GM18498 (cell line): ENCODE results near the gene E2F6.

ENCODE experiments used
- ATAC-seq: cut with Tn5 transposase; IDR thresholded peaks from one replicate; pipeline ENCODE4 v1.9.1; 2021; ENCODE audit warnings: mild to moderate bottlenecking, moderate library complexity; ENCODE audit not compliant: unreplicated experiment

The E2F6 gene

DNA sequence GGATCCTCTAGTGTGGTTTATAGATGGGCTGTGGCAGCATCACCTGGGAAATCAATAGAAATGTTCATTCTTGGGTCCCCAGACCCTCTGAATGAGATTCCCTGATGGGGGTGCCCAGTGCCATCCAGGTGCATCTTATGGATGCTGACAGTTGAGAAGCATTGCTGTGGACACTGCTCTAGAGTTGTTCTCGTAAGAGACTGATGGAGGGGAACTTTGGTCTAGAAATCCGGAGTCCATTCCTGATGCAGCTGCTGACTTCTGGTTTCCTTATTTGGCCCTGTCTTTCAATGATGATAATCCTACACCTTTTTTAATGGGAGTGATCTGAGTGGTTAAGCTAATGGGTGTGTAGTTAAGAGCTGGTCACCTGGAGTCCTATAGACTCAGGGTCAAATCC, 28.3 kb upstream of the E2F6 start:
- no peak for ATAC-seq

DNA sequence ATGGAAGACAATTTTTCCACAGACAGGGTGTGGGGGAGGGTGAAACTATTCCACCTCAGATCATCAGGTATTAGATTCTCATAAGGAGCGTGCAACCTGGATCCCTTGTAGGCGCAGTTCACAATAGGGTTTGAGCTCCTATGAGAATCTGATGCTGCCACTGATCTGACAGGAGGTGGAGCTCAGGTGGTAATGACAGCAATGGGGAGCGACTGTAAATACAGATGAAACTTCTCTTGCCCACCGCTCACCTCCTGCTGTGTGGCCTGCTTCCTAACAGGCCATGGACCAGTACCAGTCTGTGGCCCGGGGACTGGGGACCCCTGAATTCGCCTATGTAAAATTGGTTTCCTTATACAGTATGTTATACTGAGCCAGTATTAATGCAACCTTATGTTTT, 27.3 kb upstream of the E2F6 start:
- no peak for ATAC-seq

- ATAC-seq, result no peak
These were observed 26.8 kb upstream of the E2F6 start for GRCh38 chr2:11492720-11493119.

- no peak for ATAC-seq
These were observed 26.3 kb upstream of the E2F6 start for GRCh38 chr2:11492244-11492643.

GRCh38 chr2:11491348-11491933, 25.5 kb upstream of the E2F6 start:
- ATAC-seq, result no peak

DNA sequence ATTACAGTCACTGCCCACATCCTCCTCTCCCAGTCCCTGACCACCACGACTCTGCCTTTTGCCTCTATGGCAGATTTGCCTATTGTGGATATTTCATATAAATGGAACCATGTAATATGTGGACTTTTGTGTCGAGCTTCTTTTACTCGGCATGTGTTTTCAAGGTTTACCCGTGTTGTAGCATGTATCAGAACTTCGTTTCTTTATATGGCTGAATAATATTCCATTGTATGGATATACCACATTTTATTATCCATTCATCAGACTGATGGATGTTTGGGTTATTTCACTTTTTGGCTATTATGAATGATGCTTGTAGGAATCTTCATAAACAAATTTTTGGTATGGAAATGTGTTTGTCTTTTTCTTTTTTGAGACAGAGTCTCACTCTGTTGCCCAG, 24.2 kb upstream of the E2F6 start:
- ATAC-seq, result no peak

DNA sequence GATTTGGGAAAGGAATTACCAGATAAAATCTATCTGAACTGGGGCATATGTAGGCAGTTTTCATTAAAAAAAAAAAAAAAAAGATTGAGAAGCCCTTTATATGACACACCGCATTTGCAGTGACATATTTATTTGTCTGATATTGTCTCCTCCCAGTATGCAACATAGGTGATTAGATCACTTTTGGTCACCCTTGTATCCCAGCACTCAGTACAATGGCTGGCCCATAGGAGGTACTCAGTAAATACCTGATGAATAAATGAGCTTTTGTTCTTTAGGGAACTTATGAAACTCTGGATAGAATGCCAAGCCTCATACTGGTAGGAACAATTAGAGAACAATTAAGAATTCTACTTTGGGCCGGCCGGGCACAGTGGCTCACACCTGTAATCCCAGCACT, 22.8 kb upstream of the E2F6 start:
- ATAC-seq, result no peak

GRCh38 chr2:11483806-11484617, 18.1 kb upstream of the E2F6 start:
- no peak for ATAC-seq

DNA sequence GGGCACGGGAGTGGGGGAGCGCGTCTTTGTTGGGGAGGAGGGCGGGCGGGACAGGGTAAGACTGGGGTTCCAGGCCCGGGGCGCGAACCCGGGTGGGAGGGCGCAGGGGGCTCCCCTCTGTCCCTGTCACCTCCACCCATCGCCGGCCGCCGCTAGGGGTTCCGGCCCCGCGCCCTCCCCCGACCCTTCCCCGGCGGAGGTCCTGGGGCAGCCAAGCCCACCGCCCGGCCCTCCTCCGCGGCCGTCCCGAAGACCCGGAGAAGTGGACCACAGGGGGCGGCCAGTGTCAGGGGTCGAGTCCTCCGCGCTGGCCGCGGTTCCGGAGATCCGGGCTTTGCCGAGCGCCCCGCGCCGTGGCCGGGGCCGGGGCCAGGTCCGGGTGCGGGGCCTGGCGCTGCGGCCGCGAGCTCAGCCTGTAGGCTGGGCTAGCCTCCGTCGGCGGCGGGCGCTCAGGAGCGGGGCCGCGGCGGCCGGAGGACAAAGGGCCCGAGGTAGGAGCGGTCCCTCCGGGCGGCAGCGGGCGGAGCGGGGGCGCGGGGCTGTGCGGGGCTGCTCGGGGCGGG, 16.6 kb upstream of the E2F6 start:
- no peak for ATAC-seq

DNA sequence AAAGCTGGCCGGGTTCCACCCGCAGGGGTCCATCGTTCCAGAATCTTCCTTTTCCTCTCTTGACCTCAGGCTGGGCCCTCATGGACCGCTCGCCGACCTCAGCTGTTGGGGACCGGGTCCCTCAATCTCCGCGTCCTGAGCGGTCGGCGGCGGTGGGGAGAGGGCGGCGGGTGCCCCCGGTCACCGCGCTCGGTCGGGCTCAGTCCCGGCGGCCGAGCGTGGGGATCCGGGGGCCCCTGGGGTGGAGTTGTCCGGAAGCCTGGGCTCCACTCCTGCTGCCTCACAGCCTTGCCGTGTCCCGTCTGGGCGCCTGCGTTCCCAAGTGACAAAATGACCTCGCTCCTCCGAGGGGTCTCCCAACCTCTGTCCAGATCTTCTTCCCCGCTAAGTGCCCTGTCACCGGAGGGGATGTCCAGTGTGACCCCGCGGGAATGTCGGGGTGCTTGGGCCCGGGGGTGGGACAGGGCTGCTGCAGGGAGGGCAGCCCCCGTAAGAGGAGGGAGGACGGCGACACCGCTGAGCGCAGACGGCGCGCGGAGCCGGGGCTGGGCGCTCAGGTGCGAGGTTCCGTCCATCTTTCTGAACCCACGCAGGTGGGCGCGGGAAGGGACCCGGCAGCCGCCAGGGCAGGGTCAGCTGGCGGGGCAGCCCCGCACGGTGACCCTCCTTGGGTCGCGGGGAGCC, 16.0 kb upstream of the E2F6 start:
- ATAC-seq, result no peak

GRCh38 chr2:11481426-11481788, 15.4 kb upstream of the E2F6 start:
- no peak for ATAC-seq

DNA sequence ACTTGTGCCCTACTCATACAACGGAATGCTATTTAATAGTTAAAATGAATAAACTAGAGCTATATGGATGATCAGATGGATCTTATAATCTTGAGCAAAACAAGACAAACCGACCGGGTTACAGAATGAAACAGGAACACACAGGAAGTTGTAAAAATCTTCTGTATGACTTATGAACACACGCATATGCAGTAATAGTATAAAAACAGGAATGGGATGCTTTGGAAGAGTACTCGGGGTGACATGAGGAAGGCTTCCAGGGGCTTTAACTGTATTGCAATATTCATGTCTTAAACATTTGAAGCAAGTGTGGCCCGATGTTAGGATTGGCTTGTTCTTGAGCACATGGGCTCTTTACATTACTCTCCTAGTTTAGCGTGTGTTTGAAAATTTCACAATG, 14.9 kb upstream of the E2F6 start:
- no peak for ATAC-seq

GRCh38 chr2:11480406-11480805, 14.4 kb upstream of the E2F6 start:
- no peak for ATAC-seq

DNA sequence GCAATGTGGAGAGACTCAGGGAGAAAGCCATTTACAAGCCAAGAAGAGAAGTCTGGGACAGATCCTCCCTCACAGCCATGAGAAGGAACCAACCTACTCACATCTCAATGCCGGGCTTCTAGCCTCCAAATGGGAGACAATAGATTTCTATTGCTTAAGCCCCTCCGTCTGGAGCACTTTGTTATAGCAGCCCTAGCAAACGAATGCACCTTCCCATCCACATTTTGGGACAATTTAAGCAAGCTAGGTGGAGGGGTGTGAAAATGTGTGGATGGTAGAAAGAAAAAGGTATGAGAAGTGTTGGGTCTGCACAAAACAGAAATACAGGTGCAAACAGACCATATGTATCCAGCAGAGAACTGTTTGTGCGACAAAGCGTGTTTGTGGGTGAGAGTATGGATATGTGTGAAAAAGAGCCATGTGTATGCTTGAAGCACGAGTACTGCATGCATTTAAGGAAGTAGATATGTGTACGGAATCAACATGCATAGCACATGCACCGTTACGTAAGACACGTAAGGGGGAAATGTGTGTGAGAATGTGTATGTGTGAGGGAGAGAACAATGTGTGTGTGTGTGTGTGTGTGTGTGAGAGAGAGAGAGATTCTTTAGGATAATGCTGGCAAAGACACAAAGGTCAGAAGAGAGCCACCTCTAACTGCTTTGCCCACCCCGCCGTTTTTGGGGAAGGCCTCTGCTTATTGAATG, 13.1 kb upstream of the E2F6 start:
- no peak for ATAC-seq

GRCh38 chr2:11477994-11478393, 12.0 kb upstream of the E2F6 start:
- peak; percentile 74 for ATAC-seq

DNA sequence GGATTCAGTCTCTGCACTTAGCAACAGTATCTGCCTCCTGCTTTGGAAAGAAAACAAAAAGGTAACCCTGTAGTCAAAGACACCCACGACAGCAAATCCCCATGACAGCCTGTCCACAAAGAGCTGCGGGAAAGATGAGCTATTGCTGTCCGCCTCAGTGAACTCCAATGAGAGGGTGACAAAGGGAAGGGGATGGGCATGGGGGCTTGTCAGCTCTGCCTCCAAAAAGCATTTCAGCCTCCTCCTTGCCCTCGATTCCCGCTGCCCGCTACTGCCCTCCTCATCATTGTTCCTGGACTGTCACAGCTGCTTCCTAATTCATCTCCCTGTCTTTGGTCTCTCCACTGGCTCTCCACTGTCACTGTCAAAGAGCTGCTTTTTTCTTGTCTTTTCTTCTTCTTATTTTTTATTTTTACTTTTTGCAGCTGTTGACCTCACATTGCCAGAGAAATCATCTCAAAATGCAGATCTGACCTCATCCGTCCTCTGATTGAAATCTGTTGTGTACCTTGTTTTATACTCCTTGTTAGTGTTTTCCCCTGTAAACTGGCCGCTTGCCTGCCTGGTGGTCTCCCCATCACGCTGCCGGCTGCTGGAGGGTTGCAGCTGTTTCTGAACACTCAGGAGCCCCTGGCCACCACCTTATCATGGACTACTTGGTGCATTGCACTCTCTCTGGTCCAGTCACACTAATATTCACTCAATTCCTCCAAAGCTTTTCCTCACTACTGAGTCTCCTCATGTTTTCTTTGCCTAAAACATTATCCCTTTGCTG, 7.9 kb upstream of the E2F6 start:
- no peak for ATAC-seq

DNA sequence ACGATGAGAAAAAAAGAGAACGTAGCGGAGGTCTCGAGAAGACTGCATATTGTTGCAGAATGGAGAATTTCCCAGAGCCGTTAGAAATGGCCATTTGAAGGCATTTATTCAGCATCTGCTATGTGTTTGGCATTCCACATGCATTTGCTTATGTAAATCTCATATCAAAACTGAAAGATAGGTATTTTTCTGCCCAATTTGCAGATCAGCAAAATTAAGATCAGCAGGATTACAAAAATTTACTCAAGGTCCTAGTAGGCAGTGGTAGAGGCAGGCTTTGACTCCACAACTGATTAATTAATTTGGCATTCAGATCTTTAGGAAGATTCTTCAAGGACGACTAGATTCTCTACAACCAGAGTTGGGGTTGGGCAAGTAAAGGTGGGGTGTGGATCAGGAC, 1.8 kb upstream of the E2F6 start:
- no peak for ATAC-seq

DNA sequence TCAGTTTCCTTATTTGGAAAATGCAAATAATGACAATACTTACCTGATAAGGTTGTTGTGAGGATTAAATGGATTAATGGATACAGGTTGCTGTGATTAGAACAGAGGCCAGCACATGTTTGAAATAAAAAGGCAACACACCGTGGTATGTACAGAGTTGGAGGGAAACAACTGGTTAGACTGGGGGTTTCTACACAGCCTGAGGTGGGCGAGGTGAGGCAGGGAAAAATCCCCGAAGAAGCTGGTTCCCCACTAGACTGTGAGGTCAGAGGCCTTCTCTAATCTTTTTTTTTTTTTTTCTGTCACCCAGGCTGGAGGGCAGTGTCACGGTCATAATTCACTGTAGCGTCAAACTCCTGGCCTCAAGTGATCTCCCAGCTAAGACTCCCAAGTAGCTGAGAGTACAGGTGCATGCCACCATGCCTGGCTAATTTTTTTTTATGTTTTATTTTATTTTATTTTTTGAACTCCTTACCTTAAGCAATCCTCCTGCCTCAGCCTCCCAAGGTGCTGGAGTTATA, 1.2 kb upstream of the E2F6 start:
- no peak for ATAC-seq

- peak; percentile 28 for ATAC-seq
These were observed 557 bp upstream of the E2F6 start for GRCh38 chr2:11466307-11467128.

- no peak for ATAC-seq
These were observed 864 bp downstream of the E2F6 start for GRCh38 chr2:11465110-11465484.
